C1 segment of cervical spinal cord (tissue), 14 donors: ENCODE results near the gene TMEM87B.
A peak's percentile ranks its signal among the peaks of the same experiment; 100 is the strongest.
"Not testable (repeated sequence)": the region's sequence is repeated elsewhere in the genome, so short reads cannot be mapped to it uniquely, and the experiment has no call there.

Experiments
- DNase-seq, 14 donors: peaks; one replicate each; lab custom pipeline; 2025; lab: John Stamatoyannopoulos, UW

The TMEM87B gene

GRCh38 chr2:112121682-112122254, 66.7 kb downstream of the TMEM87B start:
- peak in 2 of 14 donors; percentile 1 to 7 for DNase-seq

DNA sequence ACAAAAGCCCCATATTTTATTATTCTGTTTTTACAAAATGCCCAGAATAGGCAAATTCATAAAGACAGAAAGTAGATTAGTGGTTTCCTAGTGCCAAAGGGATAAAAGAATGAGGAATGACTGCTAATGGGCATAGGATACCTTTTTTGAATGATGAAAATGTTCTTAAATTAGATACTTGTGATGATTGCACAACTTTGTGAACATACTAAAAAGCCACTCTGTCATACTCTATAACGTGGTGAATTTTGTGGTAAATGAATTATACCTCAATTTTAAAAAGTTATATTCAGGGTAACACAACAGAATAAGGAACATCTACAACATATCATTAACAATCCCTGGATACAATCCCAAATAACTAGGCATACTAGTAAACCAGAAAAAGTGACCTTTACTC, 74.0 kb downstream of the TMEM87B start:
- no peak for DNase-seq

GRCh38 chr2:112133344-112133743, 78.3 kb downstream of the TMEM87B start:
- DNase-seq, result no peak

DNA sequence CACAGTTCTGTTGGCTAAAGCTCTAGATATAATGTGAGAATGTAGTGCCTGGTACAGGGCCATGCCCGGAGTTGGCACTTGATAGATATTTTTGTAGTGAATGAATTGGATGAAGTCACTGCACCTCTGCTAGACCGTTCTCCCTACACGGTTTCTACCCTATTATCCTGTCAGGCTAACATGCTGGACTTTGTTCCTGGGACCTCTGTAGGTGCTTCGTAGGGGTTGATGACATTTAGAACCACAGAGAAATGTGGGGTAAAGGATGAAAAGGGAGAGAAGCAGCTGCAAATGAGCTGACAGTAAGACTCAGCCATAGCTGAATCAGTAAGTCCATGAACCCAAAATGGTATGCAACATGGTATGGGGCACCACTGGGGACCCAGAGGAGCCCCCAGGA, 79.1 kb downstream of the TMEM87B start:
- no peak for DNase-seq

- no peak for DNase-seq
These were observed 81.0 kb downstream of the TMEM87B start for GRCh38 chr2:112136096-112136495.

- DNase-seq, result peak in 1 of 14 donors; percentile 8
These were observed 82.6 kb downstream of the TMEM87B start for GRCh38 chr2:112137516-112138158.

DNA sequence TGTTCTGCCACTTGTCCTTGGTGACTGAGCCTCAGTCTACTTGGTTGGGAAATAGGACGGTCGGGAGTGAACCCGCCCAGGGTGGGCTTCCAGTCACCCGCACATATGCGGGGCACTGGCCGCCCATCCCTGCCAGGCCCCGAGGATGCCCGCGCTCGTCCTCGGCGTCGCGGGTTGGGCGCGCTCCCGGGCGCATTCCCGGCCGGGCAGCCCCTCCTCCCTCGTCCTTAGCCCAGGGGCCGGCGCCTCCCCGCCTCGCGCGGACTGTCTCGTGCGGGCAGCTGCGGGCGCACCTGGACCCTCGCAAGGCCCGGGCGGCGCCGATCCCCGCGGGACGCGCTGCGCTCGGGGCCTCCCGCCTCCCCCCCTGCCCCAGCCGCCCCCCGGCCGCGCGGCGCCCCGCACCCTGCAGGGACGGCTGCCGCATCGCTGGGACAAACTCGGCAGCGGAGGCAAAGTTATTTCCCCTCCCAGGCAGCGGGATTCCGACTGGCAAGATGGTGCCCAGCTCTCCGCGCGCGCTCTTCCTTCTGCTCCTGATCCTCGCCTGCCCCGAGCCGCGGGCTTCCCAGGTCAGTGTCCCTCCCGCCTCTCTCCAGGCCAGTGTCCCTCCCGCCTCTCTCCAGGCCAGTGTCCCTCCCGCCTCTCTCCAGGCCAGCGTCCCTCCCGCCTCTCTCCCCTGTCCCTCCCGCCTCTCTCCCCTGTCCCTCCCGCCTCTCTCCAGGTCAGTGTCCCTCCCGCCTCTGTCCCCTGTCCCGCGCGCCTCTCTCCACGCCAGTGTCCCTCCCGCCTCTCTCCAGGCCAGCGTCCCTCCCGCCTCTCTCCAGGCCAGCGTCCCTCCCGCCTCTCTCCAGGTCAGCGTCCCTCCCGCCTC, 83.3 kb downstream of the TMEM87B start, which contains the start of gene FBLN7:
TSS of gene FBLN7 (plus strand) at position 227 of the 874 bp plus-strand sequence. CDS start at position 498, 271 bp downstream.
- peak in 1 of 14 donors; percentile 21 for DNase-seq

GRCh38 chr2:112139033-112139614, 84.1 kb downstream of the TMEM87B start:
- DNase-seq, result peak in 1 of 14 donors; percentile 17

GRCh38 chr2:112139661-112140204, 84.7 kb downstream of the TMEM87B start:
- DNase-seq, result not testable (repeated sequence)

DNA sequence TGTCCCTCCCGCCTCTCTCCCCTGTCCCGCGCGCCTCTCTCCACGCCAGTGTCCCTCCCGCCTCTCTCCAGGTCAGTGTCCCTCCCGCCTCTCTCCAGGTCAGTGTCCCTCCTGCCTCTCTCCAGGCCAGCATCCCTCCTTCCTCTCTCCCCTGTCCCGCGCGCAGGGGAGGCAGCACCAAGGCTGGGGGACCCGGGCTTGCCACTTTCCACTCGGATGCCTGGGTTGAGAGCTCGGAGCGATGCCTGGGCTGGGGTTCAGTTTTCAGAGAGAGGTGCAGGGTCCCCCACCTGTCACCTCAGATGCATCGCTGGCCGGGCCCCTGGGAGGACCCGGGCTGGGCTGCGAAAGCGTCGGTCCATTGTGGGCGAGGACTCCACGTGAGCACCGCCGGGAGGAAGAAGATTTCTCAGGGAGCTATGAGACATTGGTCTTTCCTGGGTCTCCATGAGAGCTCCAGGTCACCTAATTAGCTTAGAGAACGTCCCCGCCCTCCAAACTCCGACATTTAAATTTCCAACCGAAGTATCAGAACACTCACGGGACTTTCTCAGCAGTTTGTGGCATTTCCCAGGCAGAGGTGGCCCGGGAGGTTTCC, 85.2 kb downstream of the TMEM87B start:
- DNase-seq, result peak in 1 of 14 donors; percentile 24

- no peak for DNase-seq
These were observed 86.0 kb downstream of the TMEM87B start for GRCh38 chr2:112140899-112141625.

- DNase-seq, result no peak
These were observed 86.5 kb downstream of the TMEM87B start for GRCh38 chr2:112141626-112142007.

- DNase-seq, result no peak
These were observed 87.5 kb downstream of the TMEM87B start for GRCh38 chr2:112142525-112143078.

GRCh38 chr2:112143150-112143549, 88.1 kb downstream of the TMEM87B start:
- no peak for DNase-seq

GRCh38 chr2:112144966-112145365, 89.9 kb downstream of the TMEM87B start:
- DNase-seq, result no peak

DNA sequence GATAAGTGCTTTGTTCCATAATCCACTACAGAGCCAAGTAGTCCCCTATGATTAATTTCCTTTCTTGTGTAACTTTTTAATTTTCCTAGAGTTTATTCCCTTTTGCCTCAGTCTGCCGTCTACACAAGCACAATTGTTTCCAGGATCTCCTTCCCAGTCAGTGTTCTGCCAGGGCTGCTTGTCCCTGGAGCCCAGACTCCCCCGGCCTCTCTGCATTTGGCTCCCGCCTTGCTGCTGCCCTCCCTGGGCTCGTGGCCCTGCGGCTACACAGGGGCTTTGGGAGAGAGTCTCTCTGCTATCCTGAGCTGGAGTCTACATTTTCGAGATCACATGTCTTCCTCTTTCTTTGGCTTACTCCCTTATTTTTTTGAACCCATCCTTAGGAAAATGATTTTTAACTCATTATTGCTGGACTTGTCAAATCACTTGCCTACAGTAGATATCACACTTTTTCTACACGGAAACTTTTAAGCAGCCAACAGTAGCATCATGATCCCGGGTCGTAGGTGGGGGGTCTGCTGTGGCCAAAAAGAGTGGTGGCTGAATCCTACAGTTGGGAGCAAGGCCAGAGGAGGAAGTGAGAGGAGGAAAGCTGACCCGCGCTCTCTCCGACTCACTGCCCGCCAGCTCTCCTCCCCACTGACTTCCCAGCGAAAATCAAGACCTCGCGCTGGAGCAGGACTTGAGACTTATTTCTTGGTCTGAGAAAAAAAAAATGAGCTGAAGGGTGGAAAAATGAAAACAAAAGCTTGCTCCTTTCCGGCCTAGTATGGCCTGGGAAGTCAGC, 92.5 kb downstream of the TMEM87B start:
- no peak for DNase-seq

GRCh38 chr2:112148477-112148876, 93.4 kb downstream of the TMEM87B start:
- DNase-seq, result no peak

GRCh38 chr2:112149194-112149593, 94.1 kb downstream of the TMEM87B start:
- DNase-seq, result no peak

GRCh38 chr2:112149866-112150435, 94.9 kb downstream of the TMEM87B start:
- DNase-seq, result no peak
